Erythroblast (primary cell): ENCODE data around the gene LNX2.

Experiments used
- GATA1 ChIP-seq: IDR thresholded peaks from 2 replicates; pipeline ENCODE4 v1.6.1; 2011; ENCODE audit warnings: low read depth, mild to moderate bottlenecking, control low read depth, low read length, moderate library complexity
- POLR2A ChIP-seq: IDR thresholded peaks from 2 replicates; pipeline ENCODE4 v1.6.1; 2011; ENCODE audit warnings: mild to moderate bottlenecking, low read length

DNA sequence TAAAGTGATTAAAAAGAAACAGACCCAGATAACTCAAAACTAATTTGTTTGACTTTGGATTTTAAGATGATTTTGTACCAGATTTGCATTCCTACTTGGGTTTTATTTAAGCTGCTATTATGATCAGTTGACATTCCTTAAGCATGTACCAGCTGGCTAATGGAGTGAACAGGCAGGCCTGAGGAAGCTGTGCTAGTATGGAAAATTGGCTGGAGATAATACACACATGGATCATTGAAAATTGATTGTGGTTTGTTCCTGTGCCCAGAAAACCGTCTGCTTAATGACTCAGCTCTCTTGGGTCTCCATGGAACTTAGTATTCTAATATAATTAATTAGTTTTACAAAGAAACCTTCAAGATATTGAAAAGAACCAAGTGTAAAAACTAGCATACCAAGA lies 24.0 kb upstream of the LNX2 start:
- TF ChIP-seq POLR2A (no peak), GATA1 (no peak)
